GM12873 (cell line): ENCODE measurements around the gene ACSF2.

Experiments used
- CTCF ChIP-seq: IDR thresholded peaks from 2 replicates; pipeline ENCODE4 v1.5.1; 2012; ENCODE audit warnings: low read depth, mild to moderate bottlenecking, moderate library complexity, low read length, control low read depth; ENCODE audit not compliant: insufficient read depth; ENCODE audit errors: missing control alignments

Gene ACSF2

GRCh38 chr17:50426814-50427787, 1.1 kb downstream of the ACSF2 start:
- peak; percentile 55 for TF ChIP-seq CTCF

GRCh38 chr17:50428831-50429424, 2.9 kb downstream of the ACSF2 start:
- TF ChIP-seq CTCF: no peak

- no peak for TF ChIP-seq CTCF
These were observed 3.8 kb downstream of the ACSF2 start for GRCh38 chr17:50429793-50430192.

GRCh38 chr17:50430821-50431618, 5.0 kb downstream of the ACSF2 start:
- TF ChIP-seq CTCF: no peak

- TF ChIP-seq CTCF: no peak
These were observed 6.2 kb downstream of the ACSF2 start for GRCh38 chr17:50432125-50432762.

- no peak for TF ChIP-seq CTCF
These were observed 11.4 kb downstream of the ACSF2 start for GRCh38 chr17:50437409-50437808.

- TF ChIP-seq CTCF: no peak
These were observed 13.0 kb downstream of the ACSF2 start for GRCh38 chr17:50439008-50439407.
